ENCODE data around the gene CLUH. TPM values are rescaled to one million over a fixed set of nuclear protein-coding genes. Genes with fewer than 3 reads are reported as not detected.
"Not testable (repeated sequence)": the region's sequence is repeated elsewhere in the genome, so short reads cannot be mapped to it uniquely, and the experiment has no call there.

The CLUH gene
- total and polyA plus RNA-seq, 5 donors from 2014 or later = 3.4 to 43.1 (median 4.5) TPM

GRCh38 chr17:2659337-2659736, 52.2 kb downstream of the CLUH start:
- H3K27ac Mint-ChIP-seq = not testable (repeated sequence)

GRCh38 chr17:2656283-2656682, 55.3 kb downstream of the CLUH start:
- H3K9me3 Mint-ChIP-seq = peaks cover 0 to 3% (median 0%) of the 10 kb centered on the region in 7 donors
- Histone ChIP-seq H3K36me3 (ENCODE audit: control insufficient read depth, insufficient read depth, low read length) (peaks cover 16% of the 10 kb centered on the region), H3K27me3 (ENCODE audit: control insufficient read depth, insufficient read depth, low read length) (no peaks in the 10 kb centered on the region), H3K4me3 (ENCODE audit: low read depth, low read length) (no peak overlapping the region), H3K27ac (ENCODE audit: insufficient read depth, low read length, poor library complexity, severe bottlenecking) (no peak overlapping the region), H3K4me1 (ENCODE audit: control insufficient read depth, insufficient read depth, low read length, poor library complexity, severe bottlenecking) (peaks cover 5% of the 10 kb centered on the region), H3K9me3 (ENCODE audit: control insufficient read depth in 2 of 2, low read length in 2 of 2) (no peaks in the 10 kb centered on the region)
- no peak for ATAC-seq (ENCODE audit: low read depth in 2 of 2)
- H3K27me3 Mint-ChIP-seq = no peaks in the 10 kb centered on the region
- peak overlapping the region in 2 of 3 donors; percentile 1 to 14 for H3K27ac Mint-ChIP-seq
- peaks cover 25% of the 10 kb centered on the region for H3K36me3 Mint-ChIP-seq
- DNase-seq = no peak
- no peak overlapping the region for H3K4me3 Mint-ChIP-seq
- H3K4me1 Mint-ChIP-seq = peaks cover 15 to 69% (median 42%) of the 10 kb centered on the region in 4 donors

More at GRCh38 chr17:2659337-2659736, 52.2 kb downstream of the CLUH start:
- H3K27me3 ChIP-seq (ENCODE audit: control insufficient read depth, insufficient read depth, low read length); H3K36me3 Mint-ChIP-seq; H3K4me3 ChIP-seq (ENCODE audit: low read depth, low read length); ATAC-seq (ENCODE audit: low read depth in 2 of 2); H3K9me3 ChIP-seq (ENCODE audit: control insufficient read depth in 2 of 2, low read length in 2 of 2); H3K27me3 Mint-ChIP-seq; H3K9me3 Mint-ChIP-seq; H3K4me1 ChIP-seq (ENCODE audit: control insufficient read depth, insufficient read depth, low read length, poor library complexity, severe bottlenecking); H3K27ac ChIP-seq (ENCODE audit: insufficient read depth, low read length, poor library complexity, severe bottlenecking); H3K4me3 Mint-ChIP-seq; DNase-seq: not testable (repeated sequence)
- H3K36me3 ChIP-seq (ENCODE audit: control insufficient read depth, insufficient read depth, low read length) = peaks cover 11% of the 10 kb centered on the region
- peaks cover 18 to 77% (median 38%) of the 10 kb centered on the region in 4 donors for H3K4me1 Mint-ChIP-seq

- H3K36me3 ChIP-seq (ENCODE audit: control insufficient read depth, insufficient read depth, low read length) = peaks cover 16% of the 10 kb centered on the region
- no peak overlapping the region for H3K4me3 ChIP-seq (ENCODE audit: low read depth, low read length)
- Mint-ChIP-seq H3K36me3 (peaks cover 27% of the 10 kb centered on the region), H3K27me3 (no peaks in the 10 kb centered on the region), H3K27ac (peak overlapping the region; percentile 71 to 90 (median 72)), H3K9me3 (peaks cover 0 to 3% (median 0%) of the 10 kb centered on the region in 7 donors), H3K4me1 (peaks cover 8 to 64% (median 39%) of the 10 kb centered on the region in 4 donors), H3K4me3 (no peak overlapping the region)
- DNase-seq (no peak), ATAC-seq (ENCODE audit: low read depth in 2 of 2) (no peak)
- H3K27me3 ChIP-seq (ENCODE audit: control insufficient read depth, insufficient read depth, low read length) = no peaks in the 10 kb centered on the region
- H3K27ac ChIP-seq (ENCODE audit: insufficient read depth, low read length, poor library complexity, severe bottlenecking) = no peak overlapping the region
- no peaks in the 10 kb centered on the region for H3K9me3 ChIP-seq (ENCODE audit: control insufficient read depth in 2 of 2, low read length in 2 of 2)
- peaks cover 5% of the 10 kb centered on the region for H3K4me1 ChIP-seq (ENCODE audit: control insufficient read depth, insufficient read depth, low read length, poor library complexity, severe bottlenecking)
Observed at GRCh38 chr17:2655546-2655945, 56.0 kb downstream of the CLUH start.

GRCh38 chr17:2652911-2653310, 58.7 kb downstream of the CLUH start:
- H3K27me3 Mint-ChIP-seq; H3K4me3 Mint-ChIP-seq; H3K4me1 ChIP-seq (ENCODE audit: control insufficient read depth, insufficient read depth, low read length, poor library complexity, severe bottlenecking); H3K9me3 ChIP-seq (ENCODE audit: control insufficient read depth in 2 of 2, low read length in 2 of 2); H3K27ac ChIP-seq (ENCODE audit: insufficient read depth, low read length, poor library complexity, severe bottlenecking); H3K9me3 Mint-ChIP-seq; H3K27me3 ChIP-seq (ENCODE audit: control insufficient read depth, insufficient read depth, low read length); DNase-seq; ATAC-seq (ENCODE audit: low read depth in 2 of 2); H3K4me3 ChIP-seq (ENCODE audit: low read depth, low read length): not testable (repeated sequence)
- Mint-ChIP-seq H3K36me3 (peaks cover 25% of the 10 kb centered on the region), H3K4me1 (peaks cover 6 to 49% (median 28%) of the 10 kb centered on the region in 4 donors), H3K27ac (peak overlapping the region in 1 of 3 donors; percentile 60)
- peaks cover 14% of the 10 kb centered on the region for H3K36me3 ChIP-seq (ENCODE audit: control insufficient read depth, insufficient read depth, low read length)

GRCh38 chr17:2649191-2649590, 62.4 kb downstream of the CLUH start:
- Histone ChIP-seq H3K36me3 (ENCODE audit: control insufficient read depth, insufficient read depth, low read length) (peaks cover 22% of the 10 kb centered on the region), H3K4me3 (ENCODE audit: low read depth, low read length) (no peak overlapping the region), H3K27me3 (ENCODE audit: control insufficient read depth, insufficient read depth, low read length) (no peaks in the 10 kb centered on the region), H3K9me3 (ENCODE audit: control insufficient read depth in 2 of 2, low read length in 2 of 2) (no peaks in the 10 kb centered on the region), H3K4me1 (ENCODE audit: control insufficient read depth, insufficient read depth, low read length, poor library complexity, severe bottlenecking) (no peaks in the 10 kb centered on the region), H3K27ac (ENCODE audit: insufficient read depth, low read length, poor library complexity, severe bottlenecking) (no peak overlapping the region)
- Mint-ChIP-seq H3K27ac (peak overlapping the region in 1 of 3 donors; percentile 77), H3K36me3 (peaks cover 28% of the 10 kb centered on the region), H3K4me3 (no peak overlapping the region), H3K27me3 (no peaks in the 10 kb centered on the region), H3K4me1 (peaks cover 0 to 23% (median 18%) of the 10 kb centered on the region in 4 donors), H3K9me3 (peaks cover 0 to 3% (median 0%) of the 10 kb centered on the region in 7 donors)
- DNase-seq (no peak), ATAC-seq (ENCODE audit: low read depth in 2 of 2) (no peak)

GRCh38 chr17:2647957-2648356, 63.6 kb downstream of the CLUH start:
- no peak for ATAC-seq (ENCODE audit: low read depth in 2 of 2)
- peaks cover 0 to 3% (median 0%) of the 10 kb centered on the region in 7 donors for H3K9me3 Mint-ChIP-seq

GRCh38 chr17:2644971-2645370, 66.6 kb downstream of the CLUH start:
- no peak for ATAC-seq (ENCODE audit: low read depth in 2 of 2)
- H3K36me3 Mint-ChIP-seq = peaks cover 25% of the 10 kb centered on the region
- no peaks in the 10 kb centered on the region for H3K27me3 ChIP-seq (ENCODE audit: control insufficient read depth, insufficient read depth, low read length)
- H3K9me3 ChIP-seq (ENCODE audit: control insufficient read depth in 2 of 2, low read length in 2 of 2) = no peaks in the 10 kb centered on the region
- no peak overlapping the region for H3K27ac Mint-ChIP-seq
- no peaks in the 10 kb centered on the region for H3K9me3 Mint-ChIP-seq
- H3K4me3 Mint-ChIP-seq = no peak overlapping the region
- H3K4me1 Mint-ChIP-seq = peaks cover 4 to 30% (median 24%) of the 10 kb centered on the region in 4 donors
- DNase-seq = no peak
- H3K4me1 ChIP-seq (ENCODE audit: control insufficient read depth, insufficient read depth, low read length, poor library complexity, severe bottlenecking) = no peaks in the 10 kb centered on the region
- no peaks in the 10 kb centered on the region for H3K27me3 Mint-ChIP-seq
- H3K36me3 ChIP-seq (ENCODE audit: control insufficient read depth, insufficient read depth, low read length) = peaks cover 49% of the 10 kb centered on the region
- H3K27ac ChIP-seq (ENCODE audit: insufficient read depth, low read length, poor library complexity, severe bottlenecking) = no peak overlapping the region
- no peak overlapping the region for H3K4me3 ChIP-seq (ENCODE audit: low read depth, low read length)

More at GRCh38 chr17:2647957-2648356, 63.6 kb downstream of the CLUH start:
- Mint-ChIP-seq H3K4me1 (peaks cover 0 to 23% (median 18%) of the 10 kb centered on the region in 4 donors), H3K4me3 (no peak overlapping the region), H3K27me3 (no peaks in the 10 kb centered on the region), H3K27ac (no peak overlapping the region), H3K36me3 (peaks cover 26% of the 10 kb centered on the region)
- no peak overlapping the region for H3K4me3 ChIP-seq (ENCODE audit: low read depth, low read length)
- no peaks in the 10 kb centered on the region for H3K9me3 ChIP-seq (ENCODE audit: control insufficient read depth in 2 of 2, low read length in 2 of 2)
- no peak overlapping the region for H3K27ac ChIP-seq (ENCODE audit: insufficient read depth, low read length, poor library complexity, severe bottlenecking)
- H3K36me3 ChIP-seq (ENCODE audit: control insufficient read depth, insufficient read depth, low read length) = peaks cover 31% of the 10 kb centered on the region
- H3K27me3 ChIP-seq (ENCODE audit: control insufficient read depth, insufficient read depth, low read length) = no peaks in the 10 kb centered on the region
- DNase-seq = no peak
- H3K4me1 ChIP-seq (ENCODE audit: control insufficient read depth, insufficient read depth, low read length, poor library complexity, severe bottlenecking) = no peaks in the 10 kb centered on the region
